Astrocyte of the spinal cord (primary cell): ENCODE measurements around the gene RAB7B.

ENCODE experiments used
- DNase-seq: peaks from one replicate; pipeline ENCODE4 v3.0.0; 2011; ENCODE audit warnings: low read depth, low spot score
- H3K4me3 ChIP-seq: 2 replicates; pipeline ENCODE4 v1.5.1; 2011; ENCODE audit warnings: low read depth, mild to moderate bottlenecking, low read length, moderate library complexity
- in situ Hi-C: cut with HindIII; loops from 2 replicates; pipeline ENCODE4 v1.10.0; 2017; ENCODE audit warnings: low sequenced_read_pairs
- TF ChIP-seq, protein P1 (sequence below): IDR thresholded peaks from 2 replicates; pipeline ENCODE4 v1.5.1; 2012; ENCODE audit warnings: low read depth, mild to moderate bottlenecking, low read length, inconsistent platforms

Gene RAB7B

DNA sequence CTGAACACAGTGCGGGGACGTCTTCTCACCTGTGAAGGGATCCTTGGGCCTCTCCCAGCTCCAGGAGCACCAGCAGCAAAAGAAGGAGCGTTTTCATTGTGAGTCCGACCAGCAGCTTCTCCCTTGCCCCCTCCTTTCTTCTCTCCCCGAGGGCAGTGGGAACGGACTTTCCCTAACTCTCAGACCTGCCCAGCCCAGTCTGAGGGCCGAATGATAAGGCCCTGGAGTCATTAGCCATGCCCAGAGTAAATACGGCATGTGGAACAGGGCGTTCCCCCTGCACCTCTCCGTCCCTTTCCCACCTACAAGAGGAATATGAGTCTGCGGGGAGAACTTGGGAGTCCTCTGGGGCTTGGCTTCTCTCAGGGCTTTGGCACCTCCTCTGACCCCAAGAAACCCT, 20.5 kb upstream of the RAB7B start, which contains the start of gene CTSE:
TSS of gene CTSE (minus strand) at position 201 of the 400 bp plus-strand sequence. CDS start at position 97, 104 bp downstream.
- no peak within 1 kb of the TSS for H3K4me3 ChIP-seq
- TF ChIP-seq, protein P1, sequence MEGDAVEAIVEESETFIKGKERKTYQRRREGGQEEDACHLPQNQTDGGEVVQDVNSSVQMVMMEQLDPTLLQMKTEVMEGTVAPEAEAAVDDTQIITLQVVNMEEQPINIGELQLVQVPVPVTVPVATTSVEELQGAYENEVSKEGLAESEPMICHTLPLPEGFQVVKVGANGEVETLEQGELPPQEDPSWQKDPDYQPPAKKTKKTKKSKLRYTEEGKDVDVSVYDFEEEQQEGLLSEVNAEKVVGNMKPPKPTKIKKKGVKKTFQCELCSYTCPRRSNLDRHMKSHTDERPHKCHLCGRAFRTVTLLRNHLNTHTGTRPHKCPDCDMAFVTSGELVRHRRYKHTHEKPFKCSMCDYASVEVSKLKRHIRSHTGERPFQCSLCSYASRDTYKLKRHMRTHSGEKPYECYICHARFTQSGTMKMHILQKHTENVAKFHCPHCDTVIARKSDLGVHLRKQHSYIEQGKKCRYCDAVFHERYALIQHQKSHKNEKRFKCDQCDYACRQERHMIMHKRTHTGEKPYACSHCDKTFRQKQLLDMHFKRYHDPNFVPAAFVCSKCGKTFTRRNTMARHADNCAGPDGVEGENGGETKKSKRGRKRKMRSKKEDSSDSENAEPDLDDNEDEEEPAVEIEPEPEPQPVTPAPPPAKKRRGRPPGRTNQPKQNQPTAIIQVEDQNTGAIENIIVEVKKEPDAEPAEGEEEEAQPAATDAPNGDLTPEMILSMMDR = no peak
- no peak for DNase-seq
- in situ Hi-C loops = no loop called here

DNA sequence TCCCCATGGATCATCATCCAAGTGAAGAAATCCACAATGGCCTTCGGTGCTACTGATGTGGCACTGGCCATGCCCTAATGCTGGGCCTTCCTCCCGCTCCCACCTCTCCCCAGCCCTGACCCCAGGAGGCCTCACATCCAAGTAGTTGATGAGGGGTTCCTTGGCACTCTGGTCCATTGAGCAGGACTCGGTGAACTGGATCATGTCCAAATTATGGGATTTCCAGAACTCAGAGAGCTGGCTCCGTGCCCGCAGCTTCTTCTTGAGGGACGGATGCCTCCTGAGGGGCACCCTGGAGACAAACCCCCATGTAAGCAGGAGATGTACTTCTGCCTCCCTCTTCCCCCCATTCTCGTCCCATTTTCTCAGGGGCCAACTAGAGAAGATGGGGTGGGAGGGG, 19.6 kb upstream of the RAB7B start:
- TF ChIP-seq, protein P1 = no peak
- in situ Hi-C loops = no loop called here

DNA sequence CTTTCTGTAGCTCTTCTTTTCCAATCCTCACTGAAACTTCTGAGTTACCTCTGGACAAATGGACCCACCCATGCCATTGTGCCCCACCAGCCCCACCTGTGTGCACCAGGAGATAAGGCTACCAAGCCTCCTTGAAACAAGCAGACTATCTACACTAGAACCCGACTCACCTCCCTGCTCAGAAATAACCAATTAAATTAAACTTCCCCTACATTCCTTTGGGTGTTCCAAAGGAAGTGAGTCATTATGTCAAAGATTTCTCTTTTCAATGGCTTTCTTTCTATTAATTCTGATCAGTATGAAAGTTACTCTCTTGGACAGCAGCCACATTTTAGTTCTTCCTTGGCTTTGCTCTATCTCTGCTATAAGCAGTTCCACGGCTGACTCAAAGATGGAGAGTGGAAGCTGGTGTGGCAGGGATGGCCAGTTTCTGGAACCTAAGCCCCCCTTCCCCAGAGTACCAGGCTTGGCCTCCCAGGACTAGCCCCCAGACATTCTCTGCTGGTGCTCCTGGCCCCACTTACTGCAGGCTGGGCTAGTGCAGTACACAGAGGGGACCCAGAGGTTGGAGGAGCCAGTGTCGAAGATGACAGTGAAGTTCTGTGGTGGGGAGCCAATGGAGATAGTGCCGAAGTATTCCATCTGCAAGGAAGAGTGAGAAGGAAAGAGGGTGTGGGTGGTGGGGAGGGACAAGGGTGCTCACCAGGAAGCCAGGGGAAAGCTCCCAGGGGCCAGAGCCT, 18.6 kb upstream of the RAB7B start:
- in situ Hi-C loops = no loop called here
- peak; percentile 35 for DNase-seq
- TF ChIP-seq, protein P1 = no peak
- H3K4me3 ChIP-seq = no peak overlapping the region

More for the DNA sequence above, 19.6 kb upstream of the RAB7B start:
- DNase-seq = no peak
- no peak overlapping the region for H3K4me3 ChIP-seq

DNA sequence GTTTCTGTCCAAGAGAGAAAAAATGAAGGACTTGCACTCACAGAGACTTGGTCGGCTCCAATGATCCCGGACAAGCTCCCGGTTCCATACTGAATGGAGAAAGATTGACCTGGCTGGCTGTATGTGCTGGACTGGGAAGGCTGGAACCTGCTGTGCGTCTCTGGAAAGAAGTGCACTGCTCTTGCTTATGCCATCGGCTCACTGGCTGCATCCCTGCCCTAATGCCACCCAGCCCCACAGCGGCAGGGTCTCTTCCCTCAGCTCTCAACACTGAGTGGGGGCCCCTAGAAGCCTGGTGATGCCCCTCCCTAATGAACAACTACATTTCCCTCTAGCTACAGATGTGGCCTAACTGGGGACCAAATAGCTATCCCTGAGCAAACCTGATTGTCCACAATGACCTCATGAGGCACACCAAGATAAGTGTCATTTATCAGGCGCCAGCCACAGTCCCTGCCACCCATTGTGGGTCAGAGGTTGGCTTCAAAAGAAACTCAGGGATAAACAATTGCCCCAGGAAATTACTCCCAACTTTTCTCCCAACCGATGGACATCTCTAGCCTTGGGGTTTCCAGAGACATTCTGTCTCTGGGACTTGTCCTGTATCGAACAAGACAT, 17.9 kb upstream of the RAB7B start:
- TF ChIP-seq, protein P1 = no peak
- DNase-seq = no peak
- in situ Hi-C loops = no loop called here
- no peak overlapping the region for H3K4me3 ChIP-seq

DNA sequence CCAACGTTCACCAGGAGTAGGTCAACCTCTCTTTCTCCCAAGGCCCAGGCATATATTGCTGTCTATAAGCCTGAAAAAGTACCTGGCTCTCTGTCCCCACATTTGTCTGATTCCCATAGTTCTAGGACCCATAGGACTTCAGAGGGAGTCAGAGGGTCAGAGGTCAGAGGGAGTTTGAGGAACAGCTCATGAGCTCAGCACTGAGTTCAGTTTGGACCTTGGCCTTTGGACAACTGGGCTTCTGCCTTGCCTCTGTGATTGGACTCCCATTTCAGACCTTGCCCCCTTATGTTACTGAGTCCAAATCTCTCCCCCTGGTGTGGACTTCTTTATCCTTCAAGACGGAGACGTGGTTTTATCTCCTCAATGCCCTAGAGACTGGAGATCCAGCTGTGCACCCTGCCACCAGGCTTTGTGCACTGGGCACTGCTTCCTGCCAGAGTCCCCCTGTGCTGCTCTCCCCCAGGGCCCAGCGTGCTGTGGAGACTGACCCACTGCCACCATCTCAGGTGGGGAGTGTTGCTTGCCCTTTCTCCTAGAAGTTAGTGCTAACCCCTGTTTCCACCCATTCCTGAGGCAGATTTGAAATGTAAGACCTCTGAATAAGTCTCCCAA, 17.3 kb upstream of the RAB7B start:
- TF ChIP-seq, protein P1 = no peak
- no peak overlapping the region for H3K4me3 ChIP-seq
- in situ Hi-C loops = no loop called here
- no peak for DNase-seq

DNA sequence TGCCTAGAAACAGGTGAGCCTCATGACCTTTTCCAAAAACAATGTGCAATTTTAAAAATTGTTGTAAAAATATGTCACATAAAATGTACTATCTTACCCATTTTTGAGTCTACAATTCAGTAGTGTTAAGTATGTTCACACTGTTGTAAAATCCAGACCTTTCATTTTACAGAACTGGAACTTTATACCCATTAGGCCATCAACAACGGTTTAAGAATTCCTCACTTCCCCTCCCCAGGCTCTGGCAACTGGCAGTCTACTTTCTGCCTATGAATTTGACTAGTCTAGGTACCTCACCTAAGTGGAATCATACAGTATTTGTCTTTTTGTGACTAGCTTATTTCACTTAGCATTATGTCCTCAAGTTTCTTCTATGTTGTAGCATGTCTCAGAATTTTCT, 11.9 kb upstream of the RAB7B start:
- in situ Hi-C loops = no loop called here
- H3K4me3 ChIP-seq = no peak overlapping the region
- no peak for DNase-seq
- TF ChIP-seq, protein P1 = no peak
